ENCODE measurements around the gene ADAM12.

DNA sequence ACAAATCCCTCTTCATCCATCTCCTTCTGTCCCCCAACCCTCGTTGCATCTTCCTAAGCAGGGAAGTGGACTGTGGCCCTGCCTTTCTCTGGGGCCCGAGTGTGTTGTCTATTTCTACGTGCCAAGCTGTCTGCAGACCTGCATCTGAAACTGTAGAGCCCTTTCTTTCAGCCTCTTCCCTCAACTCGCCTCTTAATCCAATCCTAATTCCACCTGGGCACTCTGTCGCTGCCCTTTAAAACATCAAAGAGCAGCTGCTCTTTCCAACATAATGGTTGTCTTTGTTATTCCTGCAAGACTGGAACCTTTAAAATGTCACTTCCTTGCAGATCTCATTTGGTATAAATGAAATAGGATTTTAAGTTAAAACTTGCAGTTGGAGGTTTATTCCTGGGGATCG is 21.5 kb upstream of the ADAM12 start:
- TF ChIP-seq, protein P1, sequence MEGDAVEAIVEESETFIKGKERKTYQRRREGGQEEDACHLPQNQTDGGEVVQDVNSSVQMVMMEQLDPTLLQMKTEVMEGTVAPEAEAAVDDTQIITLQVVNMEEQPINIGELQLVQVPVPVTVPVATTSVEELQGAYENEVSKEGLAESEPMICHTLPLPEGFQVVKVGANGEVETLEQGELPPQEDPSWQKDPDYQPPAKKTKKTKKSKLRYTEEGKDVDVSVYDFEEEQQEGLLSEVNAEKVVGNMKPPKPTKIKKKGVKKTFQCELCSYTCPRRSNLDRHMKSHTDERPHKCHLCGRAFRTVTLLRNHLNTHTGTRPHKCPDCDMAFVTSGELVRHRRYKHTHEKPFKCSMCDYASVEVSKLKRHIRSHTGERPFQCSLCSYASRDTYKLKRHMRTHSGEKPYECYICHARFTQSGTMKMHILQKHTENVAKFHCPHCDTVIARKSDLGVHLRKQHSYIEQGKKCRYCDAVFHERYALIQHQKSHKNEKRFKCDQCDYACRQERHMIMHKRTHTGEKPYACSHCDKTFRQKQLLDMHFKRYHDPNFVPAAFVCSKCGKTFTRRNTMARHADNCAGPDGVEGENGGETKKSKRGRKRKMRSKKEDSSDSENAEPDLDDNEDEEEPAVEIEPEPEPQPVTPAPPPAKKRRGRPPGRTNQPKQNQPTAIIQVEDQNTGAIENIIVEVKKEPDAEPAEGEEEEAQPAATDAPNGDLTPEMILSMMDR (conservative IDR thresholded peaks at IDR 0.05; ENCODE audit: low read length), result no peak
- TF ChIP-seq EZH2phosphoT487 (IDR thresholded peaks at IDR 0.05; ENCODE audit: borderline replicate concordance), result no peak

All from Loucy (cell line).